Subcutaneous abdominal adipose tissue (tissue), 5 donors: ENCODE results near the gene BORCS5.
"Not testable (repeated sequence)": the region's sequence is repeated elsewhere in the genome, so short reads cannot be mapped to it uniquely, and the experiment has no call there.

ENCODE experiments used
- H3K27ac ChIP-seq: one replicate; pipeline ENCODE4 v1.7.0; 2013; ENCODE audit warnings: low read depth, mild to moderate bottlenecking, inconsistent platforms, low read length, moderate library complexity
- H3K27me3 ChIP-seq, 5 donors: one replicate each; pipeline ENCODE4 v1.7.0; 2013; ENCODE audit warnings: low read length in 5 of 5, inconsistent platforms in 1 of 5; ENCODE audit not compliant: control insufficient read depth in 5 of 5, insufficient read depth in 4 of 5
- H3K36me3 ChIP-seq, 5 donors: one replicate each; pipeline ENCODE4 v1.7.0; 2013; ENCODE audit warnings: low read length in 5 of 5; ENCODE audit not compliant: control insufficient read depth in 5 of 5, insufficient read depth in 5 of 5
- H3K4me1 ChIP-seq, 5 donors: one replicate each; pipeline ENCODE4 v1.7.0; 2013; ENCODE audit warnings: low read length in 5 of 5, mild to moderate bottlenecking in 3 of 5, moderate library complexity in 1 of 5; ENCODE audit not compliant: control insufficient read depth in 5 of 5, insufficient read depth in 5 of 5
- H3K4me3 ChIP-seq, 5 donors: one replicate each; pipeline ENCODE4 v1.7.0; 2013; ENCODE audit warnings: low read length in 5 of 5, low read depth in 1 of 5
- H3K9ac ChIP-seq, 5 donors: one replicate each; pipeline ENCODE4 v1.7.0; 2013; ENCODE audit warnings: low read length in 5 of 5, mild to moderate bottlenecking in 4 of 5, moderate library complexity in 3 of 5
- H3K9me3 ChIP-seq, 5 donors: one replicate each; pipeline ENCODE4 v1.7.0; 2013; ENCODE audit warnings: low read length in 5 of 5; ENCODE audit not compliant: control insufficient read depth in 5 of 5
- donor health status: healthy.
- donor health status: healthy.
- donor health status: healthy.
- donor health status: healthy.
- donor health status: healthy.

The BORCS5 gene

DNA sequence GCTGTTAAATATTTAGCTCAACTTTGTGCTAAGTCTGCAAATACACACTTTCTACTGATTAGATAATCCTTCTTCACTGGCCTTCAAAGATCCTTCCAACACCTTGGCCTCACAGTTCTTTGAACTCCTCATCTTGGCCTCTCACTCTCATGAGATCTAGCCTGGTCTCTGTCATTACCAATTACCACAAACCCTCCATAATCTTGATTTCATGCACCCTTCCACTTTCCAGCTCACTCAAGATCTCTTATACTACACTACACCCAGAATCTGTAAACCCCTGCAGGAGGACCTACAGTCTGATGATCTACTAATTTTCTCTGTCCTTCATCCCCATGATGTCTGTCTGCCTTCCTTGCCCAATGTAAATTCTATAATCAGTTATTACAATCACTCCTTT is 134.7 kb downstream of the BORCS5 start:
- Histone ChIP-seq H3K4me3 (no peak overlapping the region), H3K9ac (no peak overlapping the region), H3K36me3 (peaks cover 3 to 17% (median 9%) of the 10 kb centered on the region in 5 donors), H3K4me1 (peaks cover 0 to 25% (median 10%) of the 10 kb centered on the region in 5 donors), H3K9me3 (no peaks in the 10 kb centered on the region), H3K27ac (no peak overlapping the region), H3K27me3 (no peaks in the 10 kb centered on the region)

DNA sequence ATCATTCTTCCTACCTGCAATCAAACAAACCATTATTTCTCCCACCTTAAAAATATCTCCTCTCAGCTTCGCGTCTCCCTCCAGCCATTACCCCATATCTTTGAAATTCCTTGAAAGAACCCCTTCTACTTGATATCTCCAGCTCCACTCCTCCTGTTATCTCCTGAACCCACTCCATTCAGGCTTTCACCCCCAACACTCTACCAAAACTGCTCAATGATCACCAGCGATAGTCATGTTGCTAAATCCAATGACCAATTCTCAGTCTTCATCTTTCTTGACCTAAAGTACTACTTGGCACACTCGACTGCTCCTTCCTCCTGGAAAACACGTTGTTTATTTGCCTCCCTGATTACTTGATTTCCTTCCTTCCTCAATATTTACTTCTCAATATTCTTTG is 135.7 kb downstream of the BORCS5 start:
- no peak overlapping the region for H3K4me3 ChIP-seq
- no peak overlapping the region for H3K27ac ChIP-seq
- peaks cover 0 to 25% (median 10%) of the 10 kb centered on the region in 5 donors for H3K4me1 ChIP-seq
- no peaks in the 10 kb centered on the region for H3K27me3 ChIP-seq
- peaks cover 0 to 12% (median 4%) of the 10 kb centered on the region in 5 donors for H3K36me3 ChIP-seq
- H3K9me3 ChIP-seq: no peaks in the 10 kb centered on the region
- no peak overlapping the region for H3K9ac ChIP-seq

DNA sequence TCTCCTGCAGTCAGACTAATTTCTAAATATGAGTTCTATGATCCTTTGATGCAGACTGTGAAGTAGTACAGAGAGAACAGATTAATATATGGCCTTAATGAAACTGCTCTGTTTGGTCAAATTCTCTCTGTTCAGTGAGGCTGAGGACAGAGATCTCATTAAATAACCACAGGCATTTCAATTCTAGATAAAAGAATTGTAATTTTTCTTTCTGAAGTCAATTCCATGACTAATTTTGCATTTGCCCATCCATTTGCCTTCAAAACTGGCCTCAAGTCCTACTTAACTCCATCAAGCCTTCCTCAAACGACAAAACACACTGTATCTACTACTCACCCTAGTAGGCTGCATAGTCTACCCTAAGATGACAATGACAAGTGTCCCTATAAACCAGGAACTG is 138.7 kb downstream of the BORCS5 start:
- Histone ChIP-seq H3K4me1 (peaks cover 0 to 25% (median 10%) of the 10 kb centered on the region in 5 donors), H3K36me3 (peaks cover 0 to 13% (median 0%) of the 10 kb centered on the region in 5 donors), H3K4me3 (no peak overlapping the region), H3K9me3 (no peaks in the 10 kb centered on the region), H3K9ac (no peak overlapping the region), H3K27ac (no peak overlapping the region), H3K27me3 (no peaks in the 10 kb centered on the region)

DNA sequence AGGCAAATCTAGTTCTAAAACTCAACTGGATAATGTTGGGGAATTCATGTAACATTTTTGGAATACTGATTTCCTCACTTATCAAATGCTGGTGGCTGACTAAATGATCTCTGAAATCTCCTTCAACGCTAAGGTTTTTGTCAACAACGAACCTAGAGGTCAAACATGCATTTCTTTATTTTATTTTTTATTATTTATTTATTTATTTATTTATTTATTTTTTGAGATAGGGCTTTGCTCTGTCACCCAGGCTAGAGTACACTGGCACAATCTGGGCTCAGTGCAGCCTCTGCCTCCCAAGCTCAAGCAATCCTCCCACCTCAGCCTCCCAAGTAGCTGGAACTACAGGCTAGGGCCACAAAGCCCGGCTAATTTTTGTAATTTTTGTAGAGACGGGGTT is 141.3 kb downstream of the BORCS5 start:
- H3K9ac ChIP-seq: no peak overlapping the region
- no peak overlapping the region for H3K4me3 ChIP-seq
- peaks cover 0 to 12% (median 4%) of the 10 kb centered on the region in 5 donors for H3K4me1 ChIP-seq
- no peak overlapping the region for H3K27ac ChIP-seq
- H3K36me3 ChIP-seq: peaks cover 0 to 13% (median 0%) of the 10 kb centered on the region in 5 donors
- no peaks in the 10 kb centered on the region for H3K9me3 ChIP-seq
- no peaks in the 10 kb centered on the region for H3K27me3 ChIP-seq

DNA sequence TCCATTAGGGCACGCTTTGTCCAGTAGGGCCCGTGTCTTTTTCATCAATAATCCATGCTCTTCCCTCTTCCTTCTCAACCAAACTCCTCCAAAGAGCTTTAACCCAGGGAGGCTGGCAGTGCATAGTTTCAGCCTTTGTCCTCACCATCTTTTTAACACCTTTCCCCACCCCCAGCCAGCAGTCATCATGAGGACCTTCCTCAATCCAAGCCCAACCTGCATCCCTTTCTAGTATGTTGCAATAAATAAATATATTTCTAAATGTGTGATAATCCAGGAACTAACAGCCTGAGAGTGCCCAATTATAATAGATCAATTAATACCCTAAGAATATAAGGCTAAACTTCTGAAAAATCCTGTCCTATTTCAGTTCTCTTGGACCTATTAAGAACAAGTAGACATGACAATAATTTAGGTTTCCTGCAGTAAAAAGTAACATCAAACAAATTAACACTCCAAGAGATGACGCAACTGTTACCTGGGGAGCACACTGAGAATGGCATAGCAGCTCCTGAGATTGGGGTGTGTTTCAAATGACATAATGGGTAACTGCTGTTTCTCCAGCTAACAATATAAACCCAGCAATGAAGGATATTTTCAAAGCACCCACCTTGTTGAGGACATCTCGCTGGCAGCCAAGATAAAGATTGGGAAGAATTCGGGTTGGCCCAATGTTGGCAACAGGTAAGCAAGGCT is 143.2 kb downstream of the BORCS5 start:
- H3K9me3 ChIP-seq: no peaks in the 10 kb centered on the region
- no peak overlapping the region for H3K27ac ChIP-seq
- no peak overlapping the region for H3K9ac ChIP-seq
- peaks cover 0 to 9% (median 4%) of the 10 kb centered on the region in 5 donors for H3K4me1 ChIP-seq
- H3K27me3 ChIP-seq: no peaks in the 10 kb centered on the region
- no peak overlapping the region for H3K4me3 ChIP-seq
- H3K36me3 ChIP-seq: peaks cover 0 to 13% (median 0%) of the 10 kb centered on the region in 5 donors

DNA sequence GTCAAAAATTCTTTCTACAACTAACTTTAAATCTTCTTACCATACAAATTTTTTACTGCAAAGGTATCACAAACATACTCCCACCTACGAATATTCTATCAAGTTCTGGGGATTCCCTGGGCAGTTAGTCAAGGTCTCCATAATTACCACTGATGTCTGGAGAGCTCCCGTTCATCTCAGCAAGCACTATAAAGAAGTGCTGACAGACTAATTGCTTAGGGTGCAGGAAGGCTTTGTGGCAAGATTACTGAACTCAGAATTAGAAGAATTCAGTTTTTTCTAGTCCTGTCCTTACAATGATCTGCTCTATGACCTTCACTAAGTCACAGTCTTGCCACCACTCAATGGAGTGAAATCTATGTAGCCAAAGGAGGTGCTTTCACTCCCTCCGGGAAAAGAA is 144.2 kb downstream of the BORCS5 start:
- no peaks in the 10 kb centered on the region for H3K9me3 ChIP-seq
- H3K27me3 ChIP-seq: no peaks in the 10 kb centered on the region
- peaks cover 0 to 13% (median 0%) of the 10 kb centered on the region in 5 donors for H3K36me3 ChIP-seq
- H3K9ac ChIP-seq: no peak overlapping the region
- no peak overlapping the region for H3K27ac ChIP-seq
- H3K4me3 ChIP-seq: no peak overlapping the region
- peaks cover 4 to 14% (median 12%) of the 10 kb centered on the region in 5 donors for H3K4me1 ChIP-seq

DNA sequence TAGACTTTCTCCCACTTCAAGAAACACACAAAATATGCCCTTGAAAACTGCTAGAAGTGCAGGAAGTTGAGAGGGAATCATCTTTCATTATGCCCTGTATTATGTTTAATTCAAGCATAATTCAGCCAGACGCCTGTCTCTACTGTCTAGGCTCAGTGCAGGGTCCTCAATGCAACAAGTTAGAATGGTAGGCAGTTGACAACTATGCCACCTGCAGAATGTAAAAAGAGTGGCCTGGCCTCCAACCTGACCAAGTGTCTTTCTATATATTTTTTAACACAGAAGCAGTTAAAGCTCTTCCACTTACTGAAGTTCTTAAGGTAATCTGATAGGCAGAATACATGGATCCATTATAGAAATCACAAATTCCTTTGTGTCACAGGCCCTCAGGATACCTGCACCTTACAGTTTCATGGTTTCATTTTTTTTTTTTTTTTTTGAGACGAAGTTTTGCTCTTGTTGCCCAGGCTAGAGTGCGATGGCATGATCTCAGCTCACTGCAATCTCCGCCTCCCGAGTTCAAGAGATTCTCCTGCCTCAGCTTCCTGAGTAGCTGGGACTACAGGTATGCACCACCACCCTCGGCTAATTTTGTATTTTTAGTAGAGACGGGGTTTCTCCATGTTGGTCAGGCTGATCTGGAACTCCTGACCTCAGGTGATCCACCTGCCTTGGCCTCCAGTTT is 145.4 kb downstream of the BORCS5 start:
- peaks cover 4 to 25% (median 22%) of the 10 kb centered on the region in 5 donors for H3K4me1 ChIP-seq
- H3K27ac ChIP-seq, H3K9ac ChIP-seq, H3K9me3 ChIP-seq, H3K27me3 ChIP-seq, H3K4me3 ChIP-seq: not testable (repeated sequence)
- peaks cover 0 to 13% (median 0%) of the 10 kb centered on the region in 5 donors for H3K36me3 ChIP-seq

DNA sequence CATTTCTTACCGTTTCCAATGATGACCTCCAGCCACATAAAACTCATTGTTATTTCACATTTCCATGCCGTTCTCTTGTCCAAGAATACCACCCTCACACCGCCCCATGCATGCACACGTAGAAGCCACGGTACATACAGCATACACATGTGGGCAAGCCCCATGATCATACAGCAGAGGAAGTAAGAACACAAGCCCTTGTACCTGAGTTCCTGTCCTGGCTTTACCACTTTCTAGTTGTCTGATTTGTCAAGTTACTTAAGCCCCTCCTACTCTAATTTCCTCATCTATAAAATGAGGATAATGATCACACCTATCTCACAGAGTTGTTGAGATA is 145.9 kb downstream of the BORCS5 start:
- peaks cover 0 to 13% (median 0%) of the 10 kb centered on the region in 5 donors for H3K36me3 ChIP-seq
- no peak overlapping the region for H3K27ac ChIP-seq
- H3K4me1 ChIP-seq: peaks cover 4 to 25% (median 22%) of the 10 kb centered on the region in 5 donors
- H3K4me3 ChIP-seq: no peak overlapping the region
- no peaks in the 10 kb centered on the region for H3K27me3 ChIP-seq
- no peaks in the 10 kb centered on the region for H3K9me3 ChIP-seq
- H3K9ac ChIP-seq: no peak overlapping the region

DNA sequence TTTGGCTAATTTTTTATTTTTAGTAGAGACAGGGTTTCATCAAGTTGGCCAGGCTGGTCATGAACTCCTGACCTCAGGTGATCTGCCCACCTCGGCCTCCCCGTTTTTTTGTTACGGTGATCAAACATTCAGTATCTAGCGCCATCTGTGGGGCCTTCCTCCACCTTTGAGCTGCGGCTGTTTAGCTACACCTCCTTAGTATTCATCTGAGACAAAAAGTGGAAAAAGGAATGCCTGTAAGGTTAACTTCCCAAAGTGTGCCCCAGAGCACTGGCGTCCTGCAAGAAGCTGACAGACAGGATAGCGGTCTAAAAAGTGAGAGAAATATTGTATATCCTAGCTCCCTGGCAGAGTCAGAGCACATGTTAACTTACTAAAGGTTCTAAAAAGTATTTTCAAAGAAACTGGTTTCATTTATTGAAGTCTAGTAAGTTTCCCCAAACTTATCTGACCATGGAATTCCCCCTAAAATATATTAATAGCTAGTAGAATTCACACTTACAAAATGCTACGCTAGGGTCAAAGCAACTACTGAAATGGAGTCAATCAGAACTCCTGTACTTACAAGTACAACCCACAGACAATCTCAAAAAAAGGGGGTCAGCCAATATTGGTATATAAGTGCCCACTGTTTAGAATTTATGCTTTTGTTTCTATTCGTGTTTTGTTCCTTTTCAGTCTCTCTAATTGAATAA is 146.7 kb downstream of the BORCS5 start:
- no peak overlapping the region for H3K9ac ChIP-seq
- H3K36me3 ChIP-seq: peaks cover 0 to 13% (median 0%) of the 10 kb centered on the region in 5 donors
- no peaks in the 10 kb centered on the region for H3K27me3 ChIP-seq
- H3K27ac ChIP-seq: no peak overlapping the region
- no peaks in the 10 kb centered on the region for H3K9me3 ChIP-seq
- H3K4me1 ChIP-seq: peaks cover 4 to 25% (median 22%) of the 10 kb centered on the region in 5 donors
- no peak overlapping the region for H3K4me3 ChIP-seq
